Keratinocyte (primary cell): ENCODE results near the gene KANSL1. TPM values are rescaled to one million over a fixed set of nuclear protein-coding genes. Genes with fewer than 3 reads are reported as not detected.
"Not testable (repeated sequence)": the region's sequence is repeated elsewhere in the genome, so short reads cannot be mapped to it uniquely, and the experiment has no call there.

Experiments used
- DNase-seq: peaks from one replicate; pipeline ENCODE4 v3.0.0-alpha.2; 2011; ENCODE audit warnings: low read depth, missing footprints, low spot score
- FAIRE-seq: peaks from 2 replicates; lab custom pipeline; 2011; peaks lifted over from hg19 to GRCh38; lab: Jason Lieb, UNC
- H2AFZ ChIP-seq: 2 replicates; pipeline ENCODE4 v1.6.0; 2012; ENCODE audit warnings: low read length, control low read depth, inconsistent platforms; ENCODE audit not compliant: control insufficient read depth
- H3K27ac ChIP-seq: 2 replicates; pipeline ENCODE4 v1.5.1; 2011; ENCODE audit warnings: low read length; ENCODE audit not compliant: control insufficient read depth, insufficient read depth
- H3K27me3 ChIP-seq: 3 replicates; pipeline ENCODE4 v1.6.0; 2011; ENCODE audit warnings: low read length; ENCODE audit not compliant: control insufficient read depth, insufficient read depth; ENCODE audit errors: extremely low read depth
- H3K36me3 ChIP-seq, 2 experiments: 2 replicates in 1 of 2; 3 replicates in 1 of 2; pipeline ENCODE4 v1.5.1; 2011; ENCODE audit warnings: low read length in 2 of 2, mild to moderate bottlenecking in 1 of 2; ENCODE audit not compliant: control insufficient read depth in 2 of 2, insufficient read depth in 2 of 2; ENCODE audit errors: extremely low read depth in 1 of 2
- H3K4me1 ChIP-seq: 3 replicates; pipeline ENCODE4 v1.5.1; 2011; ENCODE audit warnings: low read length; ENCODE audit not compliant: control insufficient read depth, insufficient read depth; ENCODE audit errors: extremely low read depth
- H3K4me2 ChIP-seq: 3 replicates; pipeline ENCODE4 v1.6.0; 2011; ENCODE audit warnings: low read depth, low read length; ENCODE audit not compliant: control insufficient read depth, insufficient read depth; ENCODE audit errors: extremely low read depth
- H3K4me3 ChIP-seq, 3 experiments: fragments of 200-600 bp in 1 of 3; sonication (generic) in 1 of 3; 2 replicates in 2 of 3; 3 replicates in 1 of 3; pipeline ENCODE4 v1.5.1; 2011 to 2016; ENCODE audit warnings: low read length in 3 of 3, mild to moderate bottlenecking in 3 of 3, control low read depth in 2 of 3, inconsistent platforms in 1 of 3, low read depth in 1 of 3, mixed read lengths in 1 of 3, mixed run types in 1 of 3, moderate library complexity in 1 of 3; ENCODE audit not compliant: control insufficient read depth in 2 of 3, insufficient read depth in 2 of 3; ENCODE audit errors: extremely low read depth in 1 of 3
- H3K79me2 ChIP-seq: 2 replicates; pipeline ENCODE4 v1.6.0; 2012; ENCODE audit warnings: low read length; ENCODE audit not compliant: control insufficient read depth, insufficient read depth
- H3K9ac ChIP-seq: 3 replicates; pipeline ENCODE4 v1.6.0; 2011; ENCODE audit warnings: low read length; ENCODE audit not compliant: control insufficient read depth, insufficient read depth; ENCODE audit errors: extremely low read depth
- H3K9me1 ChIP-seq: 3 replicates; pipeline ENCODE4 v1.6.0; 2011; ENCODE audit warnings: low read length; ENCODE audit not compliant: control insufficient read depth, insufficient read depth; ENCODE audit errors: extremely low read depth
- H3K9me3 ChIP-seq: 2 replicates; pipeline ENCODE4 v1.5.1; 2012; ENCODE audit warnings: low read depth, low read length; ENCODE audit not compliant: control insufficient read depth
- H4K20me1 ChIP-seq: 3 replicates; pipeline ENCODE4 v1.6.0; 2011; ENCODE audit warnings: low read length; ENCODE audit not compliant: control insufficient read depth, insufficient read depth; ENCODE audit errors: extremely low read depth
- EZH2 ChIP-seq: IDR thresholded peaks from one replicate; pipeline ENCODE4 v1.6.1; 2012; ENCODE audit warnings: inconsistent platforms, mild to moderate bottlenecking, low read length, moderate library complexity
- dilution Hi-C: fragments of 300-500 bp; cut with MboI; formaldehyde crosslinking; loops from one replicate; pipeline ENCODE4 v1.7.0; 2020; ENCODE audit warnings: low sequenced_read_pairs; ENCODE audit not compliant: extremely low pct_ligation_motif_present
- polyA plus RNA-seq, 5 experiments: library from polyadenylated mRNA; depleted of rRNA in 3 of 5; stranded (reverse) in 3 of 5; stranded (forward) in 1 of 5; unstranded in 1 of 5; fragments of >200 nt; gene quantifications; 1 replicate in 1 of 5; 2 replicates in 3 of 5; 3 replicates in 1 of 5; pipeline versions ENCODE4 v1.2.1 to v1.2.3, GENCODE V29; 2011 to 2012; ENCODE audit warnings: missing spikeins in 2 of 5, low read depth in 1 of 5, low replicate concordance in 1 of 5
- TF ChIP-seq, protein P1 (sequence below), 3 experiments: IDR thresholded peaks in 1 of 3; conservative IDR thresholded peaks in 1 of 3; optimal IDR thresholded peaks in 1 of 3; 2 replicates in 2 of 3; 3 replicates in 1 of 3; pipeline versions ENCODE3 to v1.5.1; 2011; ENCODE audit warnings: low read length in 3 of 3, mild to moderate bottlenecking in 3 of 3, moderate library complexity in 2 of 3, control low read depth in 1 of 3, inconsistent platforms in 1 of 3; ENCODE audit not compliant: insufficient read depth in 2 of 3; ENCODE audit errors: extremely low read depth in 1 of 3

Gene KANSL1
- polyA plus RNA-seq, 1 donor (not counting 4 experiments of a cell fraction or from before 2014, with no cell fraction given), result 17.6 TPM

DNA sequence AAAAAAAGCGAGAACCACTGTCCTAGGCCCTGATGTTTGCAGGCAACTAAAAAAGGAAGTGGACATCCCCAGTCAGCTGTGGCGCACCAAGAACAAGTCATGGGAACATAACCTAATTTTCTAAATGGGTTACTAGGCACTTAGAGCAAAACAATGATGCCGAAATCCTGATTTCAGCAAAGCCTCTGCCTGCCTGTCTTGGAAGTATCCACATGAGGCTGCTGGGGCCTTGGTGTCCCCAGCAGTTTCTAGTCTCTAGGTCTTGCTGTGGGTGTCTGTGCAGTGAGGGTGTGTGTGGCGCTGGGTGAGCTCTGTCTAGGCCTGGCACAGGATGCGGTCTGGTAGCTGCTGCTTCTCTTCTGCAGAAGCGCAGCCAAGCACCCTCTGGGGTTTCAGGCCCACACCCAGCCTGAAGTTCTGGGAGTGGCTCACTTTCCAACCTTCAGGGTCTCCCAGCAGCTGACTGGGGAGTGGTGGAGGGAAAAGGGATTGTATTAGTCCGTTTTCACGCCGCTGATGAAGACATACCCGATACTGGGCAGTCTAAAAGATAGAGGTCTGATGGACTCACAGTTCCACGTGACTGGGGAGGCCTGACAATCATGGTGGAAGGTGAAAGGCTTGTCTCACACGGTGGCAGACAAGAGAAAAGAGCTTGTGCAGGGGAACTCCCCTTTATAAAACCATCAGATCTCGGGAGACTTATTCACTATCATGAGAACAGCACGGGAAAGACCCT lies 173.0 kb downstream of the KANSL1 start:
- Histone ChIP-seq H2AFZ (peak overlapping the region; percentile 36), H4K20me1 (no peaks in the 10 kb centered on the region), H3K79me2 (no peaks in the 10 kb centered on the region), H3K27ac (no peak overlapping the region), H3K4me1 (no peaks in the 10 kb centered on the region), H3K9ac (no peak overlapping the region), H3K9me1 (no peaks in the 10 kb centered on the region), H3K4me3 (no peak overlapping the region), H3K36me3 (peaks cover 0 to 2% of the 10 kb centered on the region in 2 experiments), H3K9me3 (no peaks in the 10 kb centered on the region), H3K27me3 (no peaks in the 10 kb centered on the region), H3K4me2 (no peak overlapping the region)
- TF ChIP-seq EZH2, result no peak
- TF ChIP-seq, protein P1, sequence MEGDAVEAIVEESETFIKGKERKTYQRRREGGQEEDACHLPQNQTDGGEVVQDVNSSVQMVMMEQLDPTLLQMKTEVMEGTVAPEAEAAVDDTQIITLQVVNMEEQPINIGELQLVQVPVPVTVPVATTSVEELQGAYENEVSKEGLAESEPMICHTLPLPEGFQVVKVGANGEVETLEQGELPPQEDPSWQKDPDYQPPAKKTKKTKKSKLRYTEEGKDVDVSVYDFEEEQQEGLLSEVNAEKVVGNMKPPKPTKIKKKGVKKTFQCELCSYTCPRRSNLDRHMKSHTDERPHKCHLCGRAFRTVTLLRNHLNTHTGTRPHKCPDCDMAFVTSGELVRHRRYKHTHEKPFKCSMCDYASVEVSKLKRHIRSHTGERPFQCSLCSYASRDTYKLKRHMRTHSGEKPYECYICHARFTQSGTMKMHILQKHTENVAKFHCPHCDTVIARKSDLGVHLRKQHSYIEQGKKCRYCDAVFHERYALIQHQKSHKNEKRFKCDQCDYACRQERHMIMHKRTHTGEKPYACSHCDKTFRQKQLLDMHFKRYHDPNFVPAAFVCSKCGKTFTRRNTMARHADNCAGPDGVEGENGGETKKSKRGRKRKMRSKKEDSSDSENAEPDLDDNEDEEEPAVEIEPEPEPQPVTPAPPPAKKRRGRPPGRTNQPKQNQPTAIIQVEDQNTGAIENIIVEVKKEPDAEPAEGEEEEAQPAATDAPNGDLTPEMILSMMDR (optimal IDR thresholded peaks at IDR 0.05 in 1 of 3, IDR thresholded peaks at IDR 0.05 in 1 of 3, conservative IDR thresholded peaks at IDR 0.05 in 1 of 3; ENCODE audit: extremely low read depth in 1 of 3, insufficient read depth in 2 of 3, low read length in 3 of 3), result no peak
- no peak for DNase-seq
- dilution Hi-C loops, result no loop called here
- FAIRE-seq, result no peak

DNA sequence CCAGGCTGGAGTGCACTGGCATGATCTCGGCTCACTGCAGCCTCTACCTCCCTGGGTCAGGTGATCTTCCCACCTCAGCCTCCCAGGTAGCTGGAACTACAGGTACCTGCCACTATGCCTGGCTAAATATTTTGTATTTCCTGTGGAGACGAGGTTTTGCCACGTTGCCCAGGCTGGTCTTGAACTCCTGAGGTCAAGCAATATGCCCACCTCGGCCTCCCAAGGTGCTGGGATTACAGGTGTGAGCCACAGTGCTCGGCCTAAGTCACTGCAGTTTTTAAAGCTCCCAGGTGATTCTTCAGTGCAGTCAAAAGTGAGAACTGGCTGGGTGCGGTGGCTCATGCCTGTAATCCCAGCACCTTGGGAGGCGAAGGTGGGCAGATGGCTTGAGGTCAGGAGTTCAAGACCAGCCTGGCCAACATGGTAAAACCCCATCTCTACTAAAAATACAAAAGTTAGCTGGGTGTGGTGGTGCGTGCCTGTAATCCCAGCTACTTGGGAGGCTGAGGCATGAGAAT lies 173.8 kb downstream of the KANSL1 start:
- FAIRE-seq, dilution Hi-C loops, H3K9ac ChIP-seq, H3K4me2 ChIP-seq, H3K36me3 ChIP-seq, H3K9me3 ChIP-seq, H3K27ac ChIP-seq, H3K79me2 ChIP-seq, H3K4me3 ChIP-seq, H4K20me1 ChIP-seq, H2AFZ ChIP-seq, DNase-seq, H3K4me1 ChIP-seq, H3K9me1 ChIP-seq, H3K27me3 ChIP-seq: not testable (repeated sequence)
